MM.1S (cell line): Measurements from ENCODE around the gene MMP7.

Experiments
- EZH2 ChIP-seq: fragments of 300-600 bp; sonication (generic); optimal IDR thresholded peaks from 2 replicates; pipeline ENCODE3; 2017; ENCODE audit warnings: low read depth, mild to moderate bottlenecking, antibody characterized with exemption, low read length, mixed read lengths
- EZH2phosphoT487 ChIP-seq: fragments of 300-600 bp; sonication (generic); IDR thresholded peaks from 2 replicates; pipeline ENCODE4 v1.6.1; 2018; ENCODE audit warnings: antibody characterized with exemption, low read length

- TF ChIP-seq EZH2 (no peak), EZH2phosphoT487 (no peak)
Measured at GRCh38 chr11:102476069-102476468, 54.5 kb downstream of the MMP7 start.
